ENCODE measurements around the gene LENG1. TPM values are rescaled to one million over a fixed set of nuclear protein-coding genes. Genes with fewer than 3 reads are reported as not detected.
"Not testable (repeated sequence)": the region's sequence is repeated elsewhere in the genome, so short reads cannot be mapped to it uniquely, and the experiment has no call there.

Gene LENG1
- total RNA-seq, 1 donor from 2014 or later: 7.2 TPM

- H3K4me1 Mint-ChIP-seq (ENCODE audit: low read depth): peaks cover 11% of the 10 kb centered on the region
- TF ChIP-seq, protein P1, sequence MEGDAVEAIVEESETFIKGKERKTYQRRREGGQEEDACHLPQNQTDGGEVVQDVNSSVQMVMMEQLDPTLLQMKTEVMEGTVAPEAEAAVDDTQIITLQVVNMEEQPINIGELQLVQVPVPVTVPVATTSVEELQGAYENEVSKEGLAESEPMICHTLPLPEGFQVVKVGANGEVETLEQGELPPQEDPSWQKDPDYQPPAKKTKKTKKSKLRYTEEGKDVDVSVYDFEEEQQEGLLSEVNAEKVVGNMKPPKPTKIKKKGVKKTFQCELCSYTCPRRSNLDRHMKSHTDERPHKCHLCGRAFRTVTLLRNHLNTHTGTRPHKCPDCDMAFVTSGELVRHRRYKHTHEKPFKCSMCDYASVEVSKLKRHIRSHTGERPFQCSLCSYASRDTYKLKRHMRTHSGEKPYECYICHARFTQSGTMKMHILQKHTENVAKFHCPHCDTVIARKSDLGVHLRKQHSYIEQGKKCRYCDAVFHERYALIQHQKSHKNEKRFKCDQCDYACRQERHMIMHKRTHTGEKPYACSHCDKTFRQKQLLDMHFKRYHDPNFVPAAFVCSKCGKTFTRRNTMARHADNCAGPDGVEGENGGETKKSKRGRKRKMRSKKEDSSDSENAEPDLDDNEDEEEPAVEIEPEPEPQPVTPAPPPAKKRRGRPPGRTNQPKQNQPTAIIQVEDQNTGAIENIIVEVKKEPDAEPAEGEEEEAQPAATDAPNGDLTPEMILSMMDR (IDR thresholded peaks at IDR 0.05; ENCODE audit: unreplicated experiment): no peak
- H3K9me3 Mint-ChIP-seq (ENCODE audit: low read depth): no peaks in the 10 kb centered on the region
- DNase-seq (ENCODE audit: low spot score, unreplicated experiment): no peak
- H3K27me3 Mint-ChIP-seq: no peaks in the 10 kb centered on the region
- H3K36me3 Mint-ChIP-seq (ENCODE audit: insufficient read depth): peaks cover 8% of the 10 kb centered on the region
- H3K4me3 Mint-ChIP-seq (ENCODE audit: low read depth): peak overlapping the region; percentile 94
- peak overlapping the region; percentile 97 for H3K27ac Mint-ChIP-seq
Observed at GRCh38 chr19:54173359-54173699, 13.8 kb upstream of the LENG1 start.

- Mint-ChIP-seq H3K4me1 (ENCODE audit: low read depth) (peaks cover 11% of the 10 kb centered on the region), H3K27ac (peak within 1 kb of the TSS; percentile 97), H3K27me3 (no peaks in the 10 kb centered on the region), H3K9me3 (ENCODE audit: low read depth) (no peaks in the 10 kb centered on the region), H3K4me3 (ENCODE audit: low read depth) (peak within 1 kb of the TSS; percentile 94), H3K36me3 (ENCODE audit: insufficient read depth) (peaks cover 5% of the 10 kb centered on the region)
- TF ChIP-seq, protein P1 (IDR thresholded peaks at IDR 0.05; ENCODE audit: unreplicated experiment): peak; percentile 84
- DNase-seq (ENCODE audit: low spot score, unreplicated experiment): peak; percentile 77
Observed at GRCh38 chr19:54172471-54173358, 13.2 kb upstream of the LENG1 start, which contains the start of gene TMC4. Gene TMC4 (minus strand): TSS chr19:54173160. CDS start chr19:54173117, 43 bp downstream.

DNA sequence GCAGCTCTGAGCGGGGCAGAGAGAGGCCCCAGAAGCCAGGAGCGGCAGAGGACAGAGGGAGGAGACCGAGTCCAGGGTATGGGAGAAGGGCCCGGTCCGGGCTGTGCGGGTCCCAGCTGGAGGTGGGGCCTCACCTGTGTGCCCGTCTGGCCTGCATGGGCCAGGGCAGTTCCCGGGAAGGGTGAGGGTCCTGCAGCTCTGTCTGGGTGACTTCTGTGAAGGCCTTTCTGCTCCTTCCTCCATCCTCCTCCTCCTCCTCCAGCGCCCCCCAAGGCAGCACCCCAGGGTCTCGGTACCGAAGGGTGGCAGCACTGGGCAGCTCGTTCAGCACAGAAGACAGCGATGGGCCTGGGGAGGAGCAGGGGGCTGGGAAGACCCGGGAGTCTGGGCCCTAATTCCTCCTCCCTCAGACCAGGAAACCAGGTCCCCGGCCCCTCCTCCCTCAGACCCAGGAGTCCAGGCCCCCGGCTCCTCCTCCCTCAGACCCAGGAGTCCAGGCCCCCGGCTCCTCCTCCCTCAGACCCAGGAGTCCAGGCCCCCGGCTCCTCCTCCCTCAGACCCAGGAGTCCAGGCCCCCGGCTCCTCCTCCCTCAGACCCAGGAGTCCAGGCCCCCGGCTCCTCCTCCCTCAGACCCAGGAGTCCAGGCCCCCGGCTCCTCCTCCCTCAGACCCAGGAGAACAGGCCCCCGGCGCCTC is 12.4 kb upstream of the LENG1 start:
- peak overlapping the region; percentile 73 for H3K27ac Mint-ChIP-seq

GRCh38 chr19:54169149-54169740 is 9.7 kb upstream of the LENG1 start:
- peaks cover 10% of the 10 kb centered on the region for H3K36me3 Mint-ChIP-seq (ENCODE audit: insufficient read depth)

More for the DNA sequence above, 12.4 kb upstream of the LENG1 start:
- not testable (repeated sequence) for H3K27me3 Mint-ChIP-seq; H3K36me3 Mint-ChIP-seq (ENCODE audit: insufficient read depth); H3K9me3 Mint-ChIP-seq (ENCODE audit: low read depth); DNase-seq (ENCODE audit: low spot score, unreplicated experiment)
- H3K4me3 Mint-ChIP-seq (ENCODE audit: low read depth): peak overlapping the region; percentile 65
- peaks cover 11% of the 10 kb centered on the region for H3K4me1 Mint-ChIP-seq (ENCODE audit: low read depth)

GRCh38 chr19:54168174-54168917 is 8.8 kb upstream of the LENG1 start:
- Mint-ChIP-seq H3K27me3 (peaks cover 6% of the 10 kb centered on the region), H3K4me1 (ENCODE audit: low read depth) (peaks cover 11% of the 10 kb centered on the region), H3K9me3 (ENCODE audit: low read depth) (no peaks in the 10 kb centered on the region), H3K4me3 (ENCODE audit: low read depth) (no peak overlapping the region), H3K36me3 (ENCODE audit: insufficient read depth) (peaks cover 10% of the 10 kb centered on the region), H3K27ac (peak overlapping the region; percentile 67)
- TF ChIP-seq, protein P1 (IDR thresholded peaks at IDR 0.05; ENCODE audit: unreplicated experiment): peak; percentile 86
- peak; percentile 92 for DNase-seq (ENCODE audit: low spot score, unreplicated experiment)

More at GRCh38 chr19:54169149-54169740, 9.7 kb upstream of the LENG1 start:
- H3K9me3 Mint-ChIP-seq (ENCODE audit: low read depth): no peaks in the 10 kb centered on the region
- H3K4me1 Mint-ChIP-seq (ENCODE audit: low read depth): peaks cover 11% of the 10 kb centered on the region
- TF ChIP-seq, protein P1 (IDR thresholded peaks at IDR 0.05; ENCODE audit: unreplicated experiment): no peak
- no peak overlapping the region for H3K4me3 Mint-ChIP-seq (ENCODE audit: low read depth)
- DNase-seq (ENCODE audit: low spot score, unreplicated experiment): no peak
- H3K27ac Mint-ChIP-seq: no peak overlapping the region
- H3K27me3 Mint-ChIP-seq: peaks cover 4% of the 10 kb centered on the region

Measured in progenitor cell of endocrine pancreas (in vitro differentiated cells).